Lower lobe of right lung (tissue), 2 donors: ENCODE measurements around the gene AMOT. TPM values are rescaled to one million over a fixed set of nuclear protein-coding genes. Genes with fewer than 3 reads are reported as not detected.

Source experiments
- ATAC-seq, 2 donors: fragments of 200-7000 bp; cut with Tn5 transposase; one replicate each; pipeline ENCODE4 v1.9.1; 2020 to 2022; ENCODE audit warnings: mild to moderate bottlenecking in 2 of 2, moderate library complexity in 2 of 2
- DNase-seq: peaks from one replicate; pipeline ENCODE4 v3.0.0-alpha.2; 2020
- H3K27ac ChIP-seq: fragments of 200-600 bp; one replicate; pipeline ENCODE4 v1.8.0; 2022
- H3K27me3 ChIP-seq: fragments of 200-600 bp; one replicate; pipeline ENCODE4 v1.8.0; 2022; ENCODE audit warnings: low read depth
- H3K36me3 ChIP-seq: fragments of 200-600 bp; one replicate; pipeline ENCODE4 v1.8.0; 2022; ENCODE audit warnings: mild to moderate bottlenecking
- H3K4me1 ChIP-seq: fragments of 200-600 bp; one replicate; pipeline ENCODE4 v1.8.0; 2022
- H3K4me3 ChIP-seq: fragments of 200-600 bp; one replicate; pipeline ENCODE4 v1.8.0; 2022; ENCODE audit warnings: mild to moderate bottlenecking
- H3K9me3 ChIP-seq: fragments of 200-600 bp; one replicate; pipeline ENCODE4 v1.8.0; 2022
- CTCF ChIP-seq: fragments of 200-600 bp; IDR thresholded peaks from one replicate; pipeline ENCODE4 v1.8.0; 2022; ENCODE audit warnings: antibody characterized with exemption, mild to moderate bottlenecking
- intact Hi-C: fragments of 100-400 bp; cut with DNase I; formaldehyde crosslinking; loops from one replicate; pipeline ENCODE4 v1.11.0; 2022
- total RNA-seq: library from RNA; stranded (reverse); fragmentation: NEBNext Ultra II Directional; extraction: Animal tissue kit (Norgen Biotek cat#: 25700); gene quantifications from one replicate; pipeline ENCODE4 v1.2.1, GENCODE V29; 2021
- donor health status: DM: no; HTN: yes; CAD: no; lungs with severe emphysema.

Gene AMOT
- total RNA-seq, 1 donor from 2014 or later, result 12.4 TPM

- ATAC-seq (no peak), DNase-seq (no peak)
- no peaks in the 10 kb centered on the region for H3K9me3 ChIP-seq
- intact Hi-C loops, result no loop called here
- H3K4me1 ChIP-seq, result no peaks in the 10 kb centered on the region
- H3K27ac ChIP-seq, result no peak overlapping the region
- no peaks in the 10 kb centered on the region for H3K36me3 ChIP-seq
- no peaks in the 10 kb centered on the region for H3K27me3 ChIP-seq
- no peak for TF ChIP-seq CTCF
- no peak overlapping the region for H3K4me3 ChIP-seq
These were observed 61.5 kb downstream of the AMOT start for GRCh38 chrX:112779139-112779538.

DNA sequence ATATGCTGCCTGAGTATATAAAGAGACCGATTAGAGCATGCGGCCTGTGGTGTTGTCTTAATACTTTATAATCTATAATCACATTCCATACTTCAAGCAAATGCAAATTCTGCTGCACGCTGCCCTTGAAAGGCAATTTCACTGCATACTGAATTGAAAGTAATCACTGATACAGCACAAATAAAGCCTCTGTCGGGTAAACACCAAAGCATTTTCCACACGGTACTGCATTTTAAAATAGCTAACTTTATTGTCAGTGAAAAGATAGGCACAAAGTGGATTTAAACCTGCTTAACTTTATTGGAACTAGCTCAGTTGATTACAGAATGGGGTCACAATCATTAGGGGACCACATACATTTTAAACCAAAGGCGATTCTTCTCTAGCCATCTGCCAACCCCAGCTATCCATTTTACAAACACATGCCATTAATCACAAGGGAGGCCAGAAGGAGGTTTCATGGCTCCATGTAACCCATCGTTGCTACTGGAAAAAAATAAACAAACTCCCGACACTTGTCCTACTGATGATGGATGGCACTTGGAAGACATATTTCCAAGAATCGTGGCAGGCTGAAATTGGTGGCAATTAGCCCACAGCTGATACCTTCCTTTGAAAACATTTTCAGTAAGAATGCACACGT, 65.9 kb downstream of the AMOT start:
- H3K9me3 ChIP-seq, result no peaks in the 10 kb centered on the region
- ATAC-seq, result no peak
- TF ChIP-seq CTCF, result no peak

GRCh38 chrX:112774142-112774541, 66.5 kb downstream of the AMOT start:
- intact Hi-C loops, result no loop called here
- no peak for DNase-seq
- H3K4me1 ChIP-seq, result no peaks in the 10 kb centered on the region
- ATAC-seq, result no peak
- no peak overlapping the region for H3K27ac ChIP-seq
- H3K4me3 ChIP-seq, result no peak overlapping the region
- H3K36me3 ChIP-seq, result no peaks in the 10 kb centered on the region
- no peaks in the 10 kb centered on the region for H3K27me3 ChIP-seq
- H3K9me3 ChIP-seq, result no peaks in the 10 kb centered on the region
- no peak for TF ChIP-seq CTCF

More for the DNA sequence above, 65.9 kb downstream of the AMOT start:
- Histone ChIP-seq H3K4me3 (no peak overlapping the region), H3K4me1 (no peaks in the 10 kb centered on the region), H3K27me3 (no peaks in the 10 kb centered on the region), H3K36me3 (no peaks in the 10 kb centered on the region), H3K27ac (no peak overlapping the region)
- DNase-seq, result no peak
- intact Hi-C loops, result no loop called here

- no peaks in the 10 kb centered on the region for H3K9me3 ChIP-seq
- DNase-seq (no peak), ATAC-seq (no peak)
- H3K4me1 ChIP-seq, result no peaks in the 10 kb centered on the region
- no peak overlapping the region for H3K4me3 ChIP-seq
- intact Hi-C loops, result no loop called here
- H3K27me3 ChIP-seq, result no peaks in the 10 kb centered on the region
- H3K27ac ChIP-seq, result no peak overlapping the region
- TF ChIP-seq CTCF, result no peak
- no peaks in the 10 kb centered on the region for H3K36me3 ChIP-seq
These were observed 71.6 kb downstream of the AMOT start for GRCh38 chrX:112769034-112769433.

- Histone ChIP-seq H3K27me3 (no peaks in the 10 kb centered on the region), H3K9me3 (no peaks in the 10 kb centered on the region), H3K36me3 (no peaks in the 10 kb centered on the region), H3K27ac (no peak overlapping the region), H3K4me1 (no peaks in the 10 kb centered on the region), H3K4me3 (no peak overlapping the region)
- no peak for DNase-seq
- intact Hi-C loops, result no loop called here
- TF ChIP-seq CTCF, result no peak
- no peak for ATAC-seq
These were observed 72.1 kb downstream of the AMOT start for GRCh38 chrX:112768563-112768962.

DNA sequence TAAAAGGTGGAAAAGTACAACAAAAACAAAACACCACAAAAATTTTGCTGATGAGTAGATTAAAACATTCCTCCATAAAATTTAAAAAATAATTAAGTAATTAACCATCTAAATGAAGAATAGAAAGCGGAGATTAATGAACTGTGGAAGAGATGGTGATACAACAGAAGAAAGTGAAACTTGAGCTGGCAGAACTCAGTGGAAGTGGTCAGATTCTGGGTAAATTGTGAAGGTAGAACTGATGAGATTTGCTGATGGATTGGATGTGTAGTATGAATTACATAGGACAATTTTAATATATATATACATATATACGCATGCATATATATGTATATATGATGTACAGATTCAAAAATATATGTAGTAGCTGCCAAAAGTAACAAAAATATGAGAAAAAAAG, 73.9 kb downstream of the AMOT start:
- no peak for TF ChIP-seq CTCF
- no peaks in the 10 kb centered on the region for H3K27me3 ChIP-seq
- H3K4me3 ChIP-seq, result no peak overlapping the region
- no peaks in the 10 kb centered on the region for H3K36me3 ChIP-seq
- ATAC-seq, result no peak
- H3K27ac ChIP-seq, result no peak overlapping the region
- no peaks in the 10 kb centered on the region for H3K4me1 ChIP-seq
- H3K9me3 ChIP-seq, result no peaks in the 10 kb centered on the region
- intact Hi-C loops, result no loop called here
- no peak for DNase-seq
